Heart left ventricle (tissue), 13 donors: ENCODE results near the gene CDC42EP1.
"Not testable (repeated sequence)": the region's sequence is repeated elsewhere in the genome, so short reads cannot be mapped to it uniquely, and the experiment has no call there.

Source experiments
- POLR2A ChIP-seq, 2 donors: fragments of 450-650 bp; IDR thresholded peaks; one replicate each; pipeline ENCODE4 v1.6.1; 2017; ENCODE audit warnings: antibody characterized with exemption in 2 of 2, mild to moderate bottlenecking in 2 of 2, moderate library complexity in 2 of 2
- TF ChIP-seq, protein P1 (sequence below), 12 donors: fragments of 200-600 bp; sonication (generic) in 4 of 12; IDR thresholded peaks; one replicate each; pipeline versions ENCODE4 v1.5.0 to v1.8.0; 2018 to 2022; ENCODE audit warnings: antibody characterized with exemption in 12 of 12, mild to moderate bottlenecking in 5 of 12
- donor health status: ischemic (EF 13 %, LVEDD 7.1; RV severe dilation, severe dysfunction).
- donor health status: DM: no; HTN: yes; CAD: no.
- donor health status: DM: no; HTN: no; CAD: no.
- donor health status: ischemic (EF 25% LVEDD 6.9; RV normal size, moderate dysfunction).
- donor health status: ischemic (EF 25% LVEDD 5.7; RV mildly dilated, moderate dysfunction).
- donor health status: ischemic (EF 35%, LVEDD 5.7; RV mildly dilated, moderate dysfunction).
- donor health status: nonischemic (EF 11% LVEDD 7.7; RV severe dilation, severe dysfunction).
- donor health status: DM: yes; HTN: yes; CAD: no.
- donor health status: PGD.
- donor health status: ischemic (EF 29% LVEDD 5.4; RV normal size, mild dysfunction).
- donor health status: nonischemic (EF 23%, LVEDD 6.1; RV moderate dilation, normal function).

DNA sequence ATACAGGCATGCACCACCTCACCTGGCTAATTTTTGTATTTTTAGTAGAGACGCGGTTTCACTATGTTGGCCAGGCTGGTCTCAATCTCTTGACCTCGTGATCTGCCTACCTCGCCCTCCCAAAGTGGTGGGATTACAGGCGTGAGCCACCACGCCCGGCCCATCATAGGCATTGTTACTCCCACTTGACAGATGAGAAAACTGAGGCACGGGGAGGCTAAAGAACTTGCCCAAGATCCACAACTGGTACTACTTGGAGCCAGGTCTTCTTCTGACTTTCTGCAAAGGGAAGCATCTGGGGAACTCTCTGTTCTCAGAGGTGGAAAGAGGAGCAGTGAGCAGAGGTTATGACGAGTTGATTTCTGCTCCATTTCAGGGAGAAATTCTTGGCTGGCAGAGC lies 9.4 kb upstream of the CDC42EP1 start:
- TF ChIP-seq POLR2A (IDR thresholded peaks at IDR 0.05): not testable (repeated sequence)
- TF ChIP-seq, protein P1, sequence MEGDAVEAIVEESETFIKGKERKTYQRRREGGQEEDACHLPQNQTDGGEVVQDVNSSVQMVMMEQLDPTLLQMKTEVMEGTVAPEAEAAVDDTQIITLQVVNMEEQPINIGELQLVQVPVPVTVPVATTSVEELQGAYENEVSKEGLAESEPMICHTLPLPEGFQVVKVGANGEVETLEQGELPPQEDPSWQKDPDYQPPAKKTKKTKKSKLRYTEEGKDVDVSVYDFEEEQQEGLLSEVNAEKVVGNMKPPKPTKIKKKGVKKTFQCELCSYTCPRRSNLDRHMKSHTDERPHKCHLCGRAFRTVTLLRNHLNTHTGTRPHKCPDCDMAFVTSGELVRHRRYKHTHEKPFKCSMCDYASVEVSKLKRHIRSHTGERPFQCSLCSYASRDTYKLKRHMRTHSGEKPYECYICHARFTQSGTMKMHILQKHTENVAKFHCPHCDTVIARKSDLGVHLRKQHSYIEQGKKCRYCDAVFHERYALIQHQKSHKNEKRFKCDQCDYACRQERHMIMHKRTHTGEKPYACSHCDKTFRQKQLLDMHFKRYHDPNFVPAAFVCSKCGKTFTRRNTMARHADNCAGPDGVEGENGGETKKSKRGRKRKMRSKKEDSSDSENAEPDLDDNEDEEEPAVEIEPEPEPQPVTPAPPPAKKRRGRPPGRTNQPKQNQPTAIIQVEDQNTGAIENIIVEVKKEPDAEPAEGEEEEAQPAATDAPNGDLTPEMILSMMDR (IDR thresholded peaks at IDR 0.05): peak in 1 of 12 donors; percentile 8
